ENCODE data around the gene AFTPH.

DNA sequence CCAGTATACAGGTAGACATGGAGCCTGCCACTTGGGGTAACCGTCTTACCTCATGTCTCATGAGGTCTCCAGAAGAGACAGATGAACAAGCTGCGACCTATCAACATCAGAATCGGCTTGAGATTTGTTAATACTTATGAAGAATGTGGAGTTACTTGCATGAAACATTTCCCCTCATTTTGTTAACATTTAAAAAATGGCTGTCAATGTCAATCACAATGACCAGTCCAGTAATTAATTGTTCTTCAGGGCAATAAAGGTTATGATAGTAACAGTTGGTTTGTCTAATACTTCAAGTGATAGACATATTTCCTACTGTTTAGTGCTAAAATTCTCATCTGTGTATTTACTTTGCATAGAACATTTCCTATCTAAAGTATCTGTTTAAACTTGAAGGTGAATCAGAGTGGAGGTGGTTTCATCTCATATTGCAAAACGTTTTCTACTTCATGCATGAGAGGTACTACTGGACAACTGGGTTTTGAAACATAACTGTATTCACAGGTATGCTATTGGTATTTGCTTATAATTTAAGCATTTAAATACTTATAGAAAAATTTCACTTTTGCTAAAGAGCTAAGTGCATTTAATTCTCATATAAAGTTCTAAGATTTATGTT lies 114.5 kb downstream of the AFTPH start:
- TF ChIP-seq SMAD3 (CRISPR knock-in tag; IDR thresholded peaks at IDR 0.05; ENCODE audit: borderline replicate concordance): no peak
- TF ChIP-seq, protein P1, sequence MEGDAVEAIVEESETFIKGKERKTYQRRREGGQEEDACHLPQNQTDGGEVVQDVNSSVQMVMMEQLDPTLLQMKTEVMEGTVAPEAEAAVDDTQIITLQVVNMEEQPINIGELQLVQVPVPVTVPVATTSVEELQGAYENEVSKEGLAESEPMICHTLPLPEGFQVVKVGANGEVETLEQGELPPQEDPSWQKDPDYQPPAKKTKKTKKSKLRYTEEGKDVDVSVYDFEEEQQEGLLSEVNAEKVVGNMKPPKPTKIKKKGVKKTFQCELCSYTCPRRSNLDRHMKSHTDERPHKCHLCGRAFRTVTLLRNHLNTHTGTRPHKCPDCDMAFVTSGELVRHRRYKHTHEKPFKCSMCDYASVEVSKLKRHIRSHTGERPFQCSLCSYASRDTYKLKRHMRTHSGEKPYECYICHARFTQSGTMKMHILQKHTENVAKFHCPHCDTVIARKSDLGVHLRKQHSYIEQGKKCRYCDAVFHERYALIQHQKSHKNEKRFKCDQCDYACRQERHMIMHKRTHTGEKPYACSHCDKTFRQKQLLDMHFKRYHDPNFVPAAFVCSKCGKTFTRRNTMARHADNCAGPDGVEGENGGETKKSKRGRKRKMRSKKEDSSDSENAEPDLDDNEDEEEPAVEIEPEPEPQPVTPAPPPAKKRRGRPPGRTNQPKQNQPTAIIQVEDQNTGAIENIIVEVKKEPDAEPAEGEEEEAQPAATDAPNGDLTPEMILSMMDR (IDR thresholded peaks at IDR 0.05): no peak
- TF ChIP-seq ESRRA (CRISPR knock-in tag; IDR thresholded peaks at IDR 0.05; ENCODE audit: borderline replicate concordance): no peak
- TF ChIP-seq ZNF396 (CRISPR knock-in tag; IDR thresholded peaks at IDR 0.05; ENCODE audit: borderline replicate concordance): no peak
- TF ChIP-seq, protein P2, sequence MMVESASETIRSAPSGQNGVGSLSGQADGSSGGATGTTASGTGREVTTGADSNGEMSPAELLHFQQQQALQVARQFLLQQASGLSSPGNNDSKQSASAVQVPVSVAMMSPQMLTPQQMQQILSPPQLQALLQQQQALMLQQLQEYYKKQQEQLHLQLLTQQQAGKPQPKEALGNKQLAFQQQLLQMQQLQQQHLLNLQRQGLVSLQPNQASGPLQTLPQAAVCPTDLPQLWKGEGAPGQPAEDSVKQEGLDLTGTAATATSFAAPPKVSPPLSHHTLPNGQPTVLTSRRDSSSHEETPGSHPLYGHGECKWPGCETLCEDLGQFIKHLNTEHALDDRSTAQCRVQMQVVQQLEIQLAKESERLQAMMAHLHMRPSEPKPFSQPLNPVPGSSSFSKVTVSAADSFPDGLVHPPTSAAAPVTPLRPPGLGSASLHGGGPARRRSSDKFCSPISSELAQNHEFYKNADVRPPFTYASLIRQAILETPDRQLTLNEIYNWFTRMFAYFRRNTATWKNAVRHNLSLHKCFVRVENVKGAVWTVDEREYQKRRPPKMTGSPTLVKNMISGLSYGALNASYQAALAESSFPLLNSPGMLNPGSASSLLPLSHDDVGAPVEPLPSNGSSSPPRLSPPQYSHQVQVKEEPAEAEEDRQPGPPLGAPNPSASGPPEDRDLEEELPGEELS (CRISPR knock-in tag; IDR thresholded peaks at IDR 0.05): no peak
- no peak for TF ChIP-seq MXD4 (CRISPR knock-in tag; IDR thresholded peaks at IDR 0.05; ENCODE audit: borderline replicate concordance)
- TF ChIP-seq TP53 (CRISPR knock-in tag; IDR thresholded peaks at IDR 0.05): no peak
- TF ChIP-seq CREB1 (CRISPR knock-in tag; IDR thresholded peaks at IDR 0.05): no peak
- no peak for TF ChIP-seq ZNF416 (CRISPR knock-in tag; IDR thresholded peaks at IDR 0.05)
- no peak for TF ChIP-seq NFYB (CRISPR knock-in tag; conservative IDR thresholded peaks at IDR 0.05; ENCODE audit: low read depth)
- TF ChIP-seq, protein P3, sequence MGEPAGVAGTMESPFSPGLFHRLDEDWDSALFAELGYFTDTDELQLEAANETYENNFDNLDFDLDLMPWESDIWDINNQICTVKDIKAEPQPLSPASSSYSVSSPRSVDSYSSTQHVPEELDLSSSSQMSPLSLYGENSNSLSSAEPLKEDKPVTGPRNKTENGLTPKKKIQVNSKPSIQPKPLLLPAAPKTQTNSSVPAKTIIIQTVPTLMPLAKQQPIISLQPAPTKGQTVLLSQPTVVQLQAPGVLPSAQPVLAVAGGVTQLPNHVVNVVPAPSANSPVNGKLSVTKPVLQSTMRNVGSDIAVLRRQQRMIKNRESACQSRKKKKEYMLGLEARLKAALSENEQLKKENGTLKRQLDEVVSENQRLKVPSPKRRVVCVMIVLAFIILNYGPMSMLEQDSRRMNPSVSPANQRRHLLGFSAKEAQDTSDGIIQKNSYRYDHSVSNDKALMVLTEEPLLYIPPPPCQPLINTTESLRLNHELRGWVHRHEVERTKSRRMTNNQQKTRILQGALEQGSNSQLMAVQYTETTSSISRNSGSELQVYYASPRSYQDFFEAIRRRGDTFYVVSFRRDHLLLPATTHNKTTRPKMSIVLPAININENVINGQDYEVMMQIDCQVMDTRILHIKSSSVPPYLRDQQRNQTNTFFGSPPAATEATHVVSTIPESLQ (CRISPR knock-in tag; IDR thresholded peaks at IDR 0.05): no peak
- TF ChIP-seq TCF7 (CRISPR knock-in tag; IDR thresholded peaks at IDR 0.05; ENCODE audit: low read depth): no peak
